ENCODE data around the gene AFG3L2. TPM values are rescaled to one million over a fixed set of nuclear protein-coding genes. Genes with fewer than 3 reads are reported as not detected.

Gene AFG3L2
- total and polyA plus RNA-seq, 2 of the 13 experiments (the other 11 are each of a cell fraction or from before 2014, with no cell fraction given) = 28.6 to 86.9 TPM

DNA sequence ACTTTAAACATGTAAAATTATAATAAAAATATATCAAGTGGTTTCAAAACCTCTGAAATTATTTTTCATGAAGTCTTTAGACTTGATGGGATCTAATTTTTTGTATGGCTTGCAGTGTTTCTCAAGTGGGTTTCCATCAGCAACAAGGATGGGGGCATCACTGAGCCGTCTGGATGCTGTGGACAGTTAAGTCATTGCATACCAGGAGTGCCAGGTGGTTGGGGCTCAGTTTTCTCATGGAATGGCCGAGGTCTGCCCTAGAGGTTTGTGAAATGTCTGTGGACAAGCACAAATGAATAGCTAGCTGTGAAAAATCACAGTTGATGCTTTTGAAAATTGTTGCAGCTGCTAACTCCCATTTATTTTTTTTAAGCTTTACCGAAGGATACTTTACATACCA lies 32.4 kb upstream of the AFG3L2 start:
- POLR2A ChIA-PET = interaction anchor here (0.9 kb wide), 1 partner anchor 12 kb away, joined by 3 read pairs; no protein-coding TSS in a partner anchor
- no TSS peak for BruUV-seq (replicated peaks)
- no peak for ATAC-seq

More for the DNA sequence above, 32.4 kb upstream of the AFG3L2 start:
- CTCF ChIA-PET (ENCODE audit: low intra/inter-chr PET ratio, low total read pairs) = no interaction called here
- in situ Hi-C loops (cut with HindIII; ENCODE audit: extremely low pct_ligation_motif_present, low pct_unique_long_range_greater_than_20kb) = no loop called here
- FAIRE-seq (no peak), DNase-seq (ENCODE audit: low spot score) (no peak)
- Histone ChIP-seq H3K9me3 (ENCODE audit: low read length) (no peaks in the 10 kb centered on the region), H3K4me3 (replicated peaks in 1 of 3; ENCODE audit: insufficient read depth in 1 of 3, low read depth in 2 of 3, low read length in 3 of 3) (no peak overlapping the region), H3K27ac (ENCODE audit: extremely low read length, insufficient read depth, low read length) (no peak overlapping the region), H3K36me3 (replicated peaks in 1 of 2; ENCODE audit: control insufficient read depth in 1 of 2, insufficient read depth in 2 of 2, low read length in 2 of 2) (no peaks in the 10 kb centered on the region), H3K4me1 (ENCODE audit: insufficient read depth, low read length) (peaks cover 48% of the 10 kb centered on the region), H2AFZ (ENCODE audit: low read length) (no peak overlapping the region), H3K27me3 (ENCODE audit: control insufficient read depth in 1 of 2, insufficient read depth in 2 of 2, low read length in 2 of 2) (peaks cover 0 to 11% of the 10 kb centered on the region in 2 experiments; a peak in 2 of 5 replicates), H3K9ac (ENCODE audit: insufficient read depth, low read depth, low read length) (no peak overlapping the region), H4K20me1 (ENCODE audit: insufficient read depth, low read length) (no peaks in the 10 kb centered on the region), H3K79me2 (ENCODE audit: insufficient read depth, low read length) (no peaks in the 10 kb centered on the region), H3K4me2 (ENCODE audit: low read depth, low read length) (no peak overlapping the region)
- no peak for TF ChIP-seq ZNF547 (CRISPR knock-in tag; IDR thresholded peaks at IDR 0.05)
- TF ChIP-seq, protein P1, sequence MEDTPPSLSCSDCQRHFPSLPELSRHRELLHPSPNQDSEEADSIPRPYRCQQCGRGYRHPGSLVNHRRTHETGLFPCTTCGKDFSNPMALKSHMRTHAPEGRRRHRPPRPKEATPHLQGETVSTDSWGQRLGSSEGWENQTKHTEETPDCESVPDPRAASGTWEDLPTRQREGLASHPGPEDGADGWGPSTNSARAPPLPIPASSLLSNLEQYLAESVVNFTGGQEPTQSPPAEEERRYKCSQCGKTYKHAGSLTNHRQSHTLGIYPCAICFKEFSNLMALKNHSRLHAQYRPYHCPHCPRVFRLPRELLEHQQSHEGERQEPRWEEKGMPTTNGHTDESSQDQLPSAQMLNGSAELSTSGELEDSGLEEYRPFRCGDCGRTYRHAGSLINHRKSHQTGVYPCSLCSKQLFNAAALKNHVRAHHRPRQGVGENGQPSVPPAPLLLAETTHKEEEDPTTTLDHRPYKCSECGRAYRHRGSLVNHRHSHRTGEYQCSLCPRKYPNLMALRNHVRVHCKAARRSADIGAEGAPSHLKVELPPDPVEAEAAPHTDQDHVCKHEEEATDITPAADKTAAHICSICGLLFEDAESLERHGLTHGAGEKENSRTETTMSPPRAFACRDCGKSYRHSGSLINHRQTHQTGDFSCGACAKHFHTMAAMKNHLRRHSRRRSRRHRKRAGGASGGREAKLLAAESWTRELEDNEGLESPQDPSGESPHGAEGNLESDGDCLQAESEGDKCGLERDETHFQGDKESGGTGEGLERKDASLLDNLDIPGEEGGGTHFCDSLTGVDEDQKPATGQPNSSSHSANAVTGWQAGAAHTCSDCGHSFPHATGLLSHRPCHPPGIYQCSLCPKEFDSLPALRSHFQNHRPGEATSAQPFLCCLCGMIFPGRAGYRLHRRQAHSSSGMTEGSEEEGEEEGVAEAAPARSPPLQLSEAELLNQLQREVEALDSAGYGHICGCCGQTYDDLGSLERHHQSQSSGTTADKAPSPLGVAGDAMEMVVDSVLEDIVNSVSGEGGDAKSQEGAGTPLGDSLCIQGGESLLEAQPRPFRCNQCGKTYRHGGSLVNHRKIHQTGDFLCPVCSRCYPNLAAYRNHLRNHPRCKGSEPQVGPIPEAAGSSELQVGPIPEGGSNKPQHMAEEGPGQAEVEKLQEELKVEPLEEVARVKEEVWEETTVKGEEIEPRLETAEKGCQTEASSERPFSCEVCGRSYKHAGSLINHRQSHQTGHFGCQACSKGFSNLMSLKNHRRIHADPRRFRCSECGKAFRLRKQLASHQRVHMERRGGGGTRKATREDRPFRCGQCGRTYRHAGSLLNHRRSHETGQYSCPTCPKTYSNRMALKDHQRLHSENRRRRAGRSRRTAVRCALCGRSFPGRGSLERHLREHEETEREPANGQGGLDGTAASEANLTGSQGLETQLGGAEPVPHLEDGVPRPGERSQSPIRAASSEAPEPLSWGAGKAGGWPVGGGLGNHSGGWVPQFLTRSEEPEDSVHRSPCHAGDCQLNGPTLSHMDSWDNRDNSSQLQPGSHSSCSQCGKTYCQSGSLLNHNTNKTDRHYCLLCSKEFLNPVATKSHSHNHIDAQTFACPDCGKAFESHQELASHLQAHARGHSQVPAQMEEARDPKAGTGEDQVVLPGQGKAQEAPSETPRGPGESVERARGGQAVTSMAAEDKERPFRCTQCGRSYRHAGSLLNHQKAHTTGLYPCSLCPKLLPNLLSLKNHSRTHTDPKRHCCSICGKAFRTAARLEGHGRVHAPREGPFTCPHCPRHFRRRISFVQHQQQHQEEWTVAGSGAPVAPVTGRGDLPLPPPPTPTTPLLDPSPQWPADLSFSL (CRISPR knock-in tag; IDR thresholded peaks at IDR 0.05) = no peak
- TF ChIP-seq, protein P2, sequence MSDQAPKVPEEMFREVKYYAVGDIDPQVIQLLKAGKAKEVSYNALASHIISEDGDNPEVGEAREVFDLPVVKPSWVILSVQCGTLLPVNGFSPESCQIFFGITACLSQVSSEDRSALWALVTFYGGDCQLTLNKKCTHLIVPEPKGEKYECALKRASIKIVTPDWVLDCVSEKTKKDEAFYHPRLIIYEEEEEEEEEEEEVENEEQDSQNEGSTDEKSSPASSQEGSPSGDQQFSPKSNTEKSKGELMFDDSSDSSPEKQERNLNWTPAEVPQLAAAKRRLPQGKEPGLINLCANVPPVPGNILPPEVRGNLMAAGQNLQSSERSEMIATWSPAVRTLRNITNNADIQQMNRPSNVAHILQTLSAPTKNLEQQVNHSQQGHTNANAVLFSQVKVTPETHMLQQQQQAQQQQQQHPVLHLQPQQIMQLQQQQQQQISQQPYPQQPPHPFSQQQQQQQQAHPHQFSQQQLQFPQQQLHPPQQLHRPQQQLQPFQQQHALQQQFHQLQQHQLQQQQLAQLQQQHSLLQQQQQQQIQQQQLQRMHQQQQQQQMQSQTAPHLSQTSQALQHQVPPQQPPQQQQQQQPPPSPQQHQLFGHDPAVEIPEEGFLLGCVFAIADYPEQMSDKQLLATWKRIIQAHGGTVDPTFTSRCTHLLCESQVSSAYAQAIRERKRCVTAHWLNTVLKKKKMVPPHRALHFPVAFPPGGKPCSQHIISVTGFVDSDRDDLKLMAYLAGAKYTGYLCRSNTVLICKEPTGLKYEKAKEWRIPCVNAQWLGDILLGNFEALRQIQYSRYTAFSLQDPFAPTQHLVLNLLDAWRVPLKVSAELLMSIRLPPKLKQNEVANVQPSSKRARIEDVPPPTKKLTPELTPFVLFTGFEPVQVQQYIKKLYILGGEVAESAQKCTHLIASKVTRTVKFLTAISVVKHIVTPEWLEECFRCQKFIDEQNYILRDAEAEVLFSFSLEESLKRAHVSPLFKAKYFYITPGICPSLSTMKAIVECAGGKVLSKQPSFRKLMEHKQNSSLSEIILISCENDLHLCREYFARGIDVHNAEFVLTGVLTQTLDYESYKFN (CRISPR knock-in tag; conservative IDR thresholded peaks at IDR 0.05) = no peak
- intact Hi-C loops (cut with micrococcal nuclease; ENCODE audit: unreplicated experiment) = no loop called here
- WGBS (ENCODE audit: low lambda C conversion rate) = 25% methylated on average over 3 of the region's 3 CpGs

All from HepG2 (cell line).